Measurements from ENCODE around the gene ALDH3A1. TPM values are rescaled to one million over a fixed set of nuclear protein-coding genes. Genes with fewer than 3 reads are reported as not detected.

The ALDH3A1 gene
- total RNA-seq, 1 donor from 2014 or later: 14.4 TPM

- H3K4me1 ChIP-seq: peaks cover 3 to 17% of the 10 kb centered on the region in 2 donors
- no peaks in the 10 kb centered on the region for H3K27me3 ChIP-seq
- H3K4me3 ChIP-seq: no peak overlapping the region
- H3K27ac ChIP-seq: no peak overlapping the region
- intact Hi-C loops (cut with DNase I): no loop called here
- H3K36me3 ChIP-seq: no peaks in the 10 kb centered on the region
- TF ChIP-seq CTCF (IDR thresholded peaks at IDR 0.05): no peak
- no peaks in the 10 kb centered on the region for H3K9me3 ChIP-seq
- no peak for DNase-seq (ENCODE audit: low spot score in 2 of 2)
Measured at GRCh38 chr17:19746517-19746916, 1.6 kb downstream of the ALDH3A1 start.

GRCh38 chr17:19744922-19745757, 3.0 kb downstream of the ALDH3A1 start:
- TF ChIP-seq CTCF (IDR thresholded peaks at IDR 0.05): peak; percentile 92 to 99 (median 99)
- no peaks in the 10 kb centered on the region for H3K27me3 ChIP-seq
- peak overlapping the region in 1 of 2 donors; percentile 48 for H3K27ac ChIP-seq
- peak overlapping the region; percentile 51 to 75 for H3K4me3 ChIP-seq
- intact Hi-C loops (cut with DNase I): no loop called here
- no peaks in the 10 kb centered on the region for H3K36me3 ChIP-seq
- peaks cover 3 to 17% of the 10 kb centered on the region in 2 donors for H3K4me1 ChIP-seq
- H3K9me3 ChIP-seq: no peaks in the 10 kb centered on the region
- DNase-seq (ENCODE audit: low spot score in 2 of 2): peak; percentile 70 to 97

- Histone ChIP-seq H3K36me3 (no peaks in the 10 kb centered on the region), H3K27ac (peak overlapping the region; percentile 37 to 48), H3K4me3 (peak overlapping the region; percentile 51 to 75), H3K9me3 (no peaks in the 10 kb centered on the region), H3K27me3 (no peaks in the 10 kb centered on the region), H3K4me1 (peaks cover 3 to 17% of the 10 kb centered on the region in 2 donors)
- no peak for DNase-seq (ENCODE audit: low spot score in 2 of 2)
- TF ChIP-seq CTCF (IDR thresholded peaks at IDR 0.05): no peak
- intact Hi-C loops (cut with DNase I): no loop called here
Measured at GRCh38 chr17:19744492-19744891, 3.6 kb downstream of the ALDH3A1 start.

- Histone ChIP-seq H3K4me3 (no peak overlapping the region), H3K9me3 (no peaks in the 10 kb centered on the region), H3K36me3 (no peaks in the 10 kb centered on the region), H3K27me3 (no peaks in the 10 kb centered on the region), H3K4me1 (peaks cover 3 to 14% of the 10 kb centered on the region in 2 donors), H3K27ac (no peak overlapping the region)
- no peak for DNase-seq (ENCODE audit: low spot score in 2 of 2)
- no peak for TF ChIP-seq CTCF (IDR thresholded peaks at IDR 0.05)
- intact Hi-C loops (cut with DNase I): no loop called here
Measured at GRCh38 chr17:19743101-19744100, 4.7 kb downstream of the ALDH3A1 start.

- no peaks in the 10 kb centered on the region for H3K9me3 ChIP-seq
- H3K27ac ChIP-seq: no peak overlapping the region
- H3K36me3 ChIP-seq: no peaks in the 10 kb centered on the region
- peaks cover 3 to 12% of the 10 kb centered on the region in 2 donors for H3K4me1 ChIP-seq
- DNase-seq (ENCODE audit: low spot score in 2 of 2): no peak
- intact Hi-C loops (cut with DNase I): no loop called here
- no peaks in the 10 kb centered on the region for H3K27me3 ChIP-seq
- no peak for TF ChIP-seq CTCF (IDR thresholded peaks at IDR 0.05)
- no peak overlapping the region for H3K4me3 ChIP-seq
Measured at GRCh38 chr17:19742495-19742894, 5.6 kb downstream of the ALDH3A1 start.
